GM18517 (cell line): ENCODE data around the gene PORCN.

Experiments
- ATAC-seq: cut with Tn5 transposase; IDR thresholded peaks from one replicate; pipeline ENCODE4 v1.9.1; 2021; ENCODE audit warnings: mild to moderate bottlenecking, moderate library complexity; ENCODE audit not compliant: unreplicated experiment

The PORCN gene

DNA sequence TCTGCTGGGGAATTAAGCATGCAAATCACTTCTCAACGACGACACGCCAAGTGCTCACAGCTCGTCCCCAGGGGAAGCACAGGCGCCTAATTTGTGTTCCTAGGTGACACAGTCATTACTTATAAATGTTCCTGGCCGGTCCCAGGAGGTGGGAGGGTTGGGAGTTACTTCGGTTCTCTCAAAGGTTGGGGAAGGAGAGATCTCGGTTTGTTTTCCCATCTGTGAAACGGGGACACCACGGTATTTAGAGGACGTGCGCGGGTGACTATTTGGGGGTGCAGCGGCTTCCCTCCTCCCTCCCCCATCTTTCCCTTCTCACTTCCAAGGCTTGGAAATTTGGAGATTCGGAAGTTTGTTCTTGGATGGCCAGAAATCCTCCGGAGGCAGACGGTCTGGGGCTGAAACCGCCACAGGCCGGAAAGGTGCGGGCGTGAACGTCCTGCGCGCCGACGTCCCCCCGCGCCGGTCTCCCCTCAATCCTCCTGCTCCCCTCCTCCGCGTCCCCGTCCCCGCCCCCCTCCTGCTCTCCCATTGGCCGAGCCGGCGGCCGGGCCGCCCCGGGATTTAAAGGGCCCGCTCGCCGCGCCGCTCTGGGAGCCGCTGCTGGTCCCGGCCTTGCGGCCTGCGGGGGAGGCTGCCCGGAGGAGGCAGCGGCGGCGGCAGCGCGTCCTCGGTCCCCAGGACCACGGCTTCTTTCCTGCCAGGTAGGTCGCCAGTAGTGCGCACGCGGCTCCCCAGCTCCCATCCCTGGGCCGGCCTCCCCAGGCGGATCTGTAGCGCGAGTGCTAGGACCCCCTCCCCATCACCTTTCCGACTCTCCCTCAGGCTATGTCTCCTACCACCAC lies at the start of gene PORCN:
Gene PORCN (plus strand): TSS at position 593 of the 845 bp plus-strand sequence. CDS start 829 bp downstream, outside the sequence.
- ATAC-seq: no peak

DNA sequence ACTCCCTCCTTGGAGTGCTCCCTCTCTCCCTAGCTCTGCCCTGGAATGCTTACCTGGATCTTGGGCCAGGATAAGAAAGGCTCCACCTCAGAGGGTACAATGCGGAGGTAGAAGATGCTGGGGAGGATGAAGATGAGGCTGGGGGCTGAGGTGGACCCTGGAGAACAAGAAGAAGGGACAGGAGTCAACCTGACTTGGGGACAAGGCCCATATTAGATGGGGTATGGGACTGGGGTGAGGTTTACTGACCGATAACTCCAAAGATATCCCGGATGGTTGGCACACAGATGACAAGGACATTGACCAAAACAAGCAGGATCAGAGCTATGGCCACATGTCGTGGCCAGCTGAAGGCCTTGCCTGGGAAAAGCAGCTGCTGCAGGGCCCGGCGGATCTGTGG lies 49.3 kb upstream of the PORCN start:
- no peak for ATAC-seq

DNA sequence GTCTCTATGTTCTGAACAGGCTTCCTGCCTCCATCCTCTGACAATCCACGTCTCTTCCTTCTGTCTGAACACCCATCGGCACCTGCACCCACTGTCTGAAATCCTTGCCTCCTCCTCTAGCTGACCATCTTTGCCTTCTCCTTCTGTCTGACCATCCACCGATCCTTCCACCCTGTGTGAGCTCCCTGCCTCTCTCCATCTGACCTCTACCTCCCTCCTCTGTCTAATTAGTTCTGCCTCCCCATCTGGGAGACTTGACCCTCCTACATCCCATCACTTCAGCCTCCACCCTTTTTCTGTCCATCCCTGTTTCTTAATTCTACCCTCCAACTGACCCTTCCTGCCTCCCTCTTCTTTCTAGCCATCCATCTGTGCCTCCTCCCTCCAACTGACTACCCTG lies 48.8 kb upstream of the PORCN start:
- ATAC-seq: no peak

DNA sequence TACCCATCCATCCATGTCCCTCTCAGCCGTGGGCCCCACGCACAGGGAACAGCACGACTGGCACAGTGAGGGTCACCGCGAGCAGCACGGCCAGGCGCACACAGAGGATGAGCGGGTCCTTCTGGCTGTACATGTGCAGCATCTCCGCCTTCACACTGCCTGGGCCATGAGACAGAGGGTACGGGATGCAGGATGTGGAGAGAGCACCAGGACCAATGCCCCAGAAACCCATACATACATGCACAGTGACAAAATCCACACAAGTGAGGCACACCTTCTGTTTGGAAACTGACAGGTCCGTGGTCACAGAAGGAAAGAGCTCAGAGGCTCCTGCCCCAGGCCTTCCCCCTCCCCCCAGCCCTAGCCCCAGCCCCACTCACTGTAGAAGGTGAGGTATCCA lies 48.2 kb upstream of the PORCN start:
- no peak for ATAC-seq

DNA sequence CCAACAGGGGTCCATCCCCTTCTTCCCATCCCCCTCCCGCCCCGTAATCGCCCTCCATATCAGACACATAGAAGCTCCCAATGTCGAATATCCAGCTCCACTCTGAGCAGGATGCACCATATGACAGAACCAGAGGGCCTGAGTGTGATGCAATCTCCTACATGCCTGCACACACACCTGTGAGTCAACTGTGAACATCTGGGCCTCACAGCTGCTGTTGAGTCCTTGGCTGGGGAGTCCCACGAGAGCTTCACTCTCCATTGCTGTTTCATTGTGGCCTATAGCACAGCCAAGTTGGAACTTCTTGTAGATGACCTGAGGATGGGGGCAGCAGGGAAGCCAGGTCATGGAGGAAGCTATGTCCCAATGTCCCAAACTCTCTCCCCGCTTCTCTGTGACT lies 47.0 kb upstream of the PORCN start:
- ATAC-seq: no peak

DNA sequence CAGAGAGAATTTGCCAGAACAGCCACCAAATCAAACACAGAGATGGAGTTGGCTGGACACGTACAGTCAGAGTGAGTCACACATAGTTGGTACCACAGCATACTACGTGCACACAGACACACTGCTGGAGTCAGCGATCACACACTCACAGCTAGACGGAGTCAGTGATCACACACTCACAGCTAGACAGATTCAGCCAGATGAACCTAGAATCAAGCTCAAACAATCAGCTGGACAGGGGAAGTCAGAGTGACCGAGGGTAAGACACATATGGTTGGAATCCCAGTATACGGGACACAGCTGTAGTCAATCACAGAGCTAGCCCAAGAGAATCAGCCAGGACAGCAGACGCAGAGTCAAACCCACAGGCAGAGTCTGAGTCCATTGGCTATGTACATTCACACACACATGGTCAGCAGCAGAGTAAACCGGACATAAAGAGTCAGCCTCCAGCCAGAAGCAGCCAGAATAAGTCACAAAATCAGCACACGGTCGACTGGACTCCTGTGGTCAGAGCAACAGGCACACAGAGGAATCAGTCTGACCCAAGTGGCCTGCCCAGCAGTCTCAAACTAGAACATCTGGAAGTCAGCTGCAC lies 43.4 kb upstream of the PORCN start:
- ATAC-seq: no peak

DNA sequence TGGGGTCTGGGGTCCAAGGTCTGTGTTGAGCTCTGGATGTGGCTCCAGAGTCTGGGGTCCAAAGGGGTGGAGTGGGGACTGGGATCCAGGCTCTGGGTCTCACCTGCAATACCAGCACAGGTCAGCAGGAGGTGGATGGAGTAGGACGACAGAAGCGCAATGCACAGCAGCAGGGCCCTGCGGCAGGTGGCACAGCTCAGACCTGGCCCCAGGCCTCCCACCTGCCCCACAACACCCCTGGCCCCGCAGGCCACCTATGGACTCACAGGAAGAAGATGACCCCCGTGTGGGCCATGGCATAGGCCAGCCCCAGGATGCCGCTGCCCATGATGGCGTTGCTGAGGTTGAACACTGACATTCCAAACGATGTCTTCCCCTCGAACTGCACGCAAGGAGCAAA lies 42.1 kb upstream of the PORCN start:
- no peak for ATAC-seq

DNA sequence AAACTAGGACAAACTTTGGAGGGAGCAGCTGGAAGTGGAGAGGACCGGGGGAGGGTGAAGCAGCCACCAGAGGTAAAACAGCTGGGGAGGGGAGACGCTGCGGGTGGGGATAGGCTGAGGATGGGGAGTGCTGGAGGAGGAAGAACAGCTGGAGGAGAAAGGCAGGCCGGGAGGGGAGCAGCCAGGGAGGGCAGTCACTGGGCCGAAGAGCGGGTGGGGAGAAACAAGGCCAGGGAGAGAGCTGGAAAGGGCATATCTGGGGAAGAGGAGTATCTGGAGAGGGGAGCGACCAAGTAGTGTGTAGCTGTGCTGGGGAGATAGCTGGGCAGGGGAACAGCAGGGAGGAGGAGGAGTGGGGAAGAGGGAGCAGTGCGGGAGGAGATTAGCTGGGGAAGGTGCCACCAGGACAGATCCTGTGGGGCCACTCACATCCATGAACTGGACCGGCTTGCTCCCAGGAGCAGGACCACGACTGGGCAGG lies 41.5 kb upstream of the PORCN start:
- ATAC-seq: no peak

DNA sequence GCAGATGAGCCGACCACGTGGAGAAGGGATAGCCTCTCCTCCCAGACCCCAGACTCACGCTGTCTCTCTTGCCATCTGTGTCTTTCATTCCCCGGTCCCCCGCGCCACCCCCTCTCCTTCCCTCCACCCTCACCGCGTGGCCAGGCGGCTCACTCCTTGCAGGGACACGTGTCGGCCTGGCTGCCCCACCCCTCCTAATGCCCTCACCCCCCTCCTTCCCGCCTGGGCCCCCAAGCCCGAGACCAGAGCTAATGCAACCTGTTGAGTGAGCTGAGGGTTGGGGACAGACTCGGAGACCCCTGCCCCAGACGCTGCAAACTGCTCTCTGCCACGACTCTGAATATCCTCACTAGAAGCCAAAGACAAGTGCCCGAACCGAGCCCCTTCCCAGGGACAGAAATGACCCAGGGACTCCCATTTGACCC lies 40.5 kb upstream of the PORCN start:
- ATAC-seq: no peak

DNA sequence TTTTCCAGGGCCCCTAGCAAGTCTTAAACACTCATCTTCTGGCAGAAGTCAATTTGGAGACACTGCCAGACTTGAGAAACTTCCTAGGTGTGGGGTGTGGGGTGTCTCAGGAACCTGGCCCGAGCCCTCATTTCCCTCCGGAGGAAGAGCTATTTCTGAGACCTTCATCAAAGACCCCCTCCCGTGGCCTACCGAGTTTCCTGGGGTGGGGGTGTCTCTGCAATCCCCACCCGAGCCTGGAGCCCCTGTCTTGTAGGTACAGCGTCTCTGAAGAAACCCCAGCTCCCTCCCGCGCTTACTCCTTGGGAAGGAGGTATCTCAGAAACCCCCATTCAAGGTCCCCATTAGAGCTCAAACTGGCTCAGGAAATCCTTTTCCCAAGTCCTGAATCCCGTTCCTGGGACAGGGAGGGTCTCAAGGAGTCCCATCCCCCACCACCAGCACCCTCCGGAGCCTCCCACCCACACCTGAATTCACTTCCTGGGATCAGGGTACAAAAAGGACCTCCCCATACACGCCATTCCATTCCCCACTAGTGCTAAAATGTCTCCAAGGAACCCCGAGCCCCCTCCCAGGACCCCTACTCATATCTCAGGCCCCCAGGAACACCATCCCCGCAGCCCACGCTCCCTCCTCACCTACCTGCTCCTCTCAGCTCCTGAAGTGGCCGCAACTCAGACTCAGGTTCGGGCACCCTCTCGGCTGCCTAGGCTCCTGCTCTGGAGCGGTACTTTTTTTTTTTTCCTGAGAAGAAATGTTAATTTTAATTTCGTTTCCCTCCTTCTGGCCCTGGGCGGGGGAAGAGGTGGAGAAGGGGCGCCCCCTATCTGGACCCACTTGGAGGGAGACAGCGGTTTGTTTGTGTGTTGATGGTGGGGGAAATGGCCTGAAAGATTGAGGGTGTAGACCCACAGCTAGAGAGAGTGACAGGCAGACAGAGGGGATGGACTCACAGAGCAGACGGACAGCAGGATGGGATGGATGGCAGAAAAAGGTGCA lies 39.8 kb upstream of the PORCN start:
- ATAC-seq: no peak

DNA sequence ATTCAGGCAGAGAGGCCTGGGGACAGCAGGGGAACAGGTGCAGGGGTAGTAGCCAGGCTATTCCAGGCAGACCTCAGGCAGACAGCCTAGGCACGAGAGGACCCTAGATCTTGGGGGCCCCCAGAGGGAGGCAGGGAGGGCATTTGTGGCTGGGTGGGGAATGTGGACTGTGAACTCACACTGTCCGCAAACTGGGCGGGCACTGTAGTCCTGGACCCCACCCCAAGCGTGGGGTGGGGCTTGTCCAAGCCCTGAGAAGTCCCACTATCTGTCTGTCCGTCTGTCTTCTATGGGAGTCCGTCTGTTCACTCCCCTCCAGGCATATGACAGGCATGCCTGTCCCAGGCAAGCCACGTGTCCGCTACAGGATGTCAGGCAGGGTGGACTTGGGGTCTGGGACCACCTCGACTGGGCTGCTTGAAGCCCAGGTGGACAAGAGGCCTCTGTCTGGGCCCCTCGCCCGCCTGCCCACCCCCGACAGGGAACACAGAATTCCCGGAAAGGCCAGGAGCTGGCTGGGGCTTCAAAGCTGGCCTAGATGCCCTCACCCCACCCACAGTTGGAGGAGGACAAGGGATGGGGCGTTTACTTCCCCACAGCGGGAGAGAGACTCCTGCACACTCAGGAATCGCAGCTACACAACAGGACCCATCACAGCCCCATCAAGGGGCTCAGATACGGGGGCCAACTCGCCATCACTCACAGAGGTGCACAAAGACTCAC lies 38.5 kb upstream of the PORCN start, which contains the start of gene SLC38A5:
Gene SLC38A5 (minus strand): TSS at position 151 of the 723 bp plus-strand sequence. CDS start 2,336 bp downstream, outside the sequence.
- no peak for ATAC-seq

DNA sequence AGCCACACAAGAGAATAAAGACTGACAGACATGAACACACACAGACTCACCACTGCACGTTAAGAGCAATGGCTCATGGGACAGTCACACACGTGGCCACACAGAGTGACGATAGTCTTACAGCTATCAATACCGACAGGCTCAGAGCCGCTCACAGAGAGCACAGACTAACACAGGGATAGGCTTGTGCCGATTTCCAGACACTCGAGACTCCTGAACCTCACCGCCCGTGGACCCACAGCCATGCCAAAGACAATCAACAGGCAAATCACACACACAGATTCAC lies 38.0 kb upstream of the PORCN start:
- no peak for ATAC-seq

DNA sequence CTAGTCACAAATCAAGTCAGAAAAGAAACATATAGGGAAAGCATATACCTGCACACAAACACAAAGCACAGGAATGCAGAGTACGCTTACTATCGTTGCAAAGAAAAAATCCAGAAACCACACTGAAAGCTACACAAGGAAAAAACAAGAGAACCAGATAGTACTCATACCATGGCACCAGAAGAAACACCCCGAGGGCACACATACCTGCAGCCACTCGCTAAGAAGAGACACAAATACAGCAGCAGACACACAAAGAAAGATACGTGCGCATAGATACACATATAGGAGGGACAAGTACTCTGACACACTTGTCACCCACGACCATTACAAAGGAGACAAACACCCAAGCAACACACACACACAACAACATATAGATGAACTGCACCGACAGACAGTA lies 37.3 kb upstream of the PORCN start:
- no peak for ATAC-seq

DNA sequence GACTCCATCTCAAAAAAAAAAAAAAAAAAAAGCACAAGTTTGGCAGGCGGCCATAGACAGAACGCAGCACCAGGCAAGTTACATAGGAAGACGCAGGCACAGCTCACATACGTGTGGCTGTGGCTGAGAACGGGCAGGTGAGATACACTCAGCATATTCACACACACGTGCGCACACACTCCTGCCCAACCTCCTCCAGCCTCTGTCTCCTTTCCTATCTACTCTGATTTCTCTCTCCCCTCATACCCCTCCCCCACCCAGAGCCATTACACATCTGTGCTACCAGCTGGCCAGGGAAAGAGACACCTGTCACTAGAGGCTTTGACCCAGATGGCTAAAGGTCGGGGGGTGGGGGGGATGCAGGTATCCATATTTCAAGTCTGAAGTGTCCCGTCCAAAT lies 36.6 kb upstream of the PORCN start:
- no peak for ATAC-seq

DNA sequence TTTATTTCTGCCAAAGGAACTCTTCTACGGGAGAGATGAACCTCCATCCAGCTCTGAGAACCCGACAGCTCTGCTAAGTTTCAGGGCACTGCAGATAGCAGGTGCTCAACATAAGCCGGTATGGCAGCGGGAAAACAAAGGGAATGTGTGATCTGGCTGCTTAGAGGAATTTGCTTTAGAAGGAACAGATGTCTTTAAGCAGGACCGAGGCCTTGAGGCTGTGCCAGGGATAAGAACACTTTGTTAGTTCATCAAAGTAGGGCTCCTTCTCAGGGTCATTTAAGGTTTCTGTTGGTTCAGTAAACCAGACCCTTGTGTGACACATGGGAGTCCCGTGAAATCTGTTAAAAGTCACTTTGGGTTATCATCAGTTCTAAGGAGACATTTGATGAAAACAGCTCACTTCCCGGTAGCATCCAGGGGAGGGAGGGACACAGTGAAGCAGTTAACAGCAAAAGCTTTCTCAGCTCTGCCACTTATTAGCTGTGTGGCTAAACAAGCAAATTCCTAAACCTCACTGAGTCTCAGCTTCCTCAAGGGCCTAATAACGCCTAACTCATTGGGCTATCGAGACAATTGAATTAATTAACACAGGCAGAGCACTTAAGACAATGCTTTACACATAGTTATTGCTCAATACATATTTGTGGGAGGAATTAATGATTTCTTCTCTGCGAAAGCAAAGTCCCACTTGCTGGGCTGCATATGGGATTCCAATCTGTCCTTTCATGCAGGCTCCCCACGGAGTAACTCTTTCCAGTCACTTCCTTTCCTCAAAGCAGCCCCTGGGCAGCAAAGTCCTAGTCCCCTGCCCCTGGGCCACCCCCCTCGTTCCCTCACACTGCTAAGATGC lies 35.7 kb upstream of the PORCN start:
- ATAC-seq: no peak

DNA sequence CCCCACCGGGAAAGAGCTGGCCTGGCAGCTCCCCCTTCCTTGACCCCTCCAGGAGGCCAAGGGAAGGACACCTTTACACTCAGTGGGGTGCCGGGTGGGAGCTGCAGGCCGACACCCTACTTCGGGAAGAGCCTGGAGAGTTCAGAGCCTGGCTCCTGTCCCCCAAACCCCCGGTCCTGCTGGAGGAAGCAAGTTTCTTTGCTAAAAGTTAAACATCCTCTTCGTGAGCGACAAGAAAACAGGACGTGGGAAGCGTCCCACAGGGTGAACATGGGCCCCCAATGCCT lies 35.1 kb upstream of the PORCN start:
- ATAC-seq: no peak

DNA sequence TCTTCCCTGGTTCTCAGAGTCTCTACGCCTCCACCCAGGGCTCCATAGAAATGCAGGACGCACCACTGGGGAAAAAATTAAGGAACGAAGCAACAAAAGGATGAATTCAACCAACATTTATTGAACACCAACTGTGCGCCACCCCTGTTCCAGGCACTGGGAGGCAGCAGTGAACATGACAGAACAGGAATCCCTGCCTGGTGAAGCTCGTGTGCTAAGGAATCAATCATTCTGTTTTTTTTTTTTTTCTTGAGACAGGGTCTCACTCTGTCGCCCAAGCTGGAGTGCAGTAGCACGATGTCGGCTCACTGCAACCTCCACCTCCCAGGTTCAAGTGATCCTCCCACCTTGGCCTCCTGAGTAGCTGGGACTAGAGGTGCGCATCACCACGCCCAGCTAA lies 34.7 kb upstream of the PORCN start:
- ATAC-seq: no peak

DNA sequence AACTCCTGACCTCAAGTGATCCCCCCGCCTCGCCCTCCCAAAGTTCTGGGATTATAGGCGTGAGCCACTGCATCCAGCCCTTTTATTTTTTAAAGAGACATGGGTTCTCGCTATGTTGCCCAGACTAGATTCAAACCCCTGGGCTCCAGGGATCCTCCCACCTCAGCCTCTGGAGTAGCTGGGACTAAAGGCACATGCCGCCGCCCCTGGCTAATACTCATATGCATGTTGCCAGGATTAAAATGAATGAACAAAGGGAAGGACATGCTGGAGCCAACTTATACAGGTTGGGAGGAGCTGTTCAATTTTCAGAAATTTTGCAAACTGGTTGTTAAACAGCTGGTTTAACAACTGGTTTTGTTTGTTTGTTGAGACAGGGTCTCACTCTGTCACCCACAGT lies 34.2 kb upstream of the PORCN start:
- no peak for ATAC-seq

DNA sequence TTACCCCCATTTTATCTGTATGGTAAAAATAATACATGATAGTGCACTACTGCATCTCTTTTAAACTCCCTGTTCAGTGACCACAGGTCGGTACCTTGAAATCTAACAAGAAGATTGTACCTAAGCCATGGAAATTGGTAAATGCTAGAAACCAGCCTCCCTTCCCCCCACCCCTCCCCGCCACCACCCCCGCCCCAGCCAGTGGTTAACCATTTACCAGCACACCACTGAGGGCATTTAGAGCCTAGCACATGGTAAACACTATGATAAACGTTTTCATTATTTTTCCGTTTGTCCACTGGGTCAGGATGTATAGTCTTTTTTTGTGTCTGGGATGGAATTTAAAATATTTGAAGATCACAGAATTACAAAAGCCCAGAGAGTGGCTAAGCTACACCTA lies 33.5 kb upstream of the PORCN start:
- no peak for ATAC-seq
